CD4-positive, alpha-beta T cell (primary cell): Measurements from ENCODE around the gene GALM. TPM values are rescaled to one million over a fixed set of nuclear protein-coding genes. Genes with fewer than 3 reads are reported as not detected.

ENCODE experiments used
- ATAC-seq: fragments of 200-7000 bp; cut with Tn5 transposase; one replicate; pipeline ENCODE4 v1.10.0; 2022; ENCODE audit warnings: mild to moderate bottlenecking; ENCODE audit not compliant: poor library complexity
- CTCF ChIA-PET: fragments of 350-600 bp; sonication (Branson Sonifier 250); formaldehyde crosslinking; loops from one replicate; lab custom pipeline; 2021; ENCODE audit warnings: antibody characterized with exemption, inconsistent platforms; lab: Charles Lee
- POLR2A ChIA-PET: fragments of 350-600 bp; sonication (Branson Sonifier 250); formaldehyde crosslinking; loops from one replicate; lab custom pipeline; 2021; ENCODE audit warnings: antibody characterized with exemption, inconsistent platforms; lab: Charles Lee
- DNase-seq, 14 experiments: peaks; one replicate each; pipeline ENCODE4 v3.0.0-alpha.2; 2013 to 2020; ENCODE audit warnings: mixed read lengths in 2 of 14
- H3K27ac ChIP-seq, 2 donors: one replicate each; pipeline versions ENCODE4 v1.5.1 to v1.7.0; 2013; ENCODE audit warnings: low read length in 2 of 2, low read depth in 1 of 2, mild to moderate bottlenecking in 1 of 2
- H3K27me3 ChIP-seq, 2 experiments: 1 replicate in 1 of 2; 2 replicates in 1 of 2; pipeline versions ENCODE4 v1.6.1 to v1.7.0; 2013; ENCODE audit warnings: low read length in 2 of 2, control low read depth in 1 of 2, mild to moderate bottlenecking in 1 of 2, moderate library complexity in 1 of 2; ENCODE audit not compliant: insufficient read depth in 2 of 2, control insufficient read depth in 1 of 2
- H3K36me3 ChIP-seq: one replicate; pipeline ENCODE4 v1.6.1; 2013; ENCODE audit warnings: low read length, control low read depth; ENCODE audit not compliant: insufficient read depth
- H3K4me1 ChIP-seq: one replicate; pipeline ENCODE4 v1.6.1; 2013; ENCODE audit warnings: low read length, control low read depth; ENCODE audit not compliant: insufficient read depth
- H3K4me3 ChIP-seq: one replicate; pipeline ENCODE4 v1.5.1; 2013; ENCODE audit warnings: mild to moderate bottlenecking, low read length, moderate library complexity
- H3K9me3 ChIP-seq, 2 experiments: 1 replicate in 1 of 2; 2 replicates in 1 of 2; pipeline versions ENCODE4 v1.6.1 to v1.7.0; 2013; ENCODE audit warnings: low read length in 2 of 2, mild to moderate bottlenecking in 2 of 2, control low read depth in 1 of 2, moderate library complexity in 1 of 2; ENCODE audit not compliant: control insufficient read depth in 1 of 2, insufficient read depth in 1 of 2
- H3K27ac Mint-ChIP-seq: one replicate; pipeline ENCODE4 v1.8.0; 2020; ENCODE audit warnings: mixed read lengths
- H3K27me3 Mint-ChIP-seq: one replicate; pipeline ENCODE4 v1.8.0; 2021; ENCODE audit warnings: mixed read lengths
- H3K36me3 Mint-ChIP-seq: one replicate; pipeline ENCODE4 v1.8.0; 2021; ENCODE audit warnings: low read depth, mixed read lengths
- H3K4me1 Mint-ChIP-seq: one replicate; pipeline ENCODE4 v1.8.0; 2021; ENCODE audit warnings: low read depth, mixed read lengths
- H3K4me3 Mint-ChIP-seq: one replicate; pipeline ENCODE4 v1.8.0; 2020; ENCODE audit warnings: mild to moderate bottlenecking, mixed read lengths
- H3K9me3 Mint-ChIP-seq: one replicate; pipeline ENCODE4 v1.8.0; 2020; ENCODE audit warnings: mixed read lengths
- CTCF ChIP-seq: fragments of 200-600 bp; IDR thresholded peaks from one replicate; pipeline ENCODE4 v1.8.0; 2022; ENCODE audit warnings: antibody characterized with exemption, mild to moderate bottlenecking
- intact Hi-C, 2 experiments: fragments of 100-400 bp; cut with DNase I in 1 of 2; cut with micrococcal nuclease in 1 of 2; formaldehyde crosslinking; loops; one replicate each; pipeline versions ENCODE4 v1.15.1 to v1.9.0; 2023 to 2025; cut with DNase I, micrococcal nuclease
- total RNA-seq, 174 experiments: library from RNA in 2 of 174; stranded (reverse) in 2 of 174; gene quantifications; one replicate each; pipeline ENCODE4 v1.2.3 and lab custom pipeline; 2021 to 2026

GALM gene
- total RNA-seq, 2 experiments from 2014 or later = 5.9 to 7.0 TPM

GRCh38 chr2:38668092-38668491 lies 2.2 kb downstream of the GALM start:
- Mint-ChIP-seq H3K36me3 (peaks cover 23% of the 10 kb centered on the region), H3K4me3 (peak overlapping the region; percentile 80), H3K27me3 (no peaks in the 10 kb centered on the region), H3K9me3 (no peaks in the 10 kb centered on the region), H3K27ac (peak overlapping the region; percentile 81), H3K4me1 (peaks cover 82% of the 10 kb centered on the region)
- ATAC-seq (no peak), DNase-seq (no peak)
- Histone ChIP-seq H3K4me3 (peak overlapping the region; percentile 81), H3K27ac (peak overlapping the region; percentile 58 to 77), H3K4me1 (peaks cover 85% of the 10 kb centered on the region), H3K27me3 (no peaks in the 10 kb centered on the region), H3K9me3 (no peaks in the 10 kb centered on the region), H3K36me3 (no peaks in the 10 kb centered on the region)
- ChIA-PET POLR2A (interaction anchor here (0.9 to 5.8 kb wide), 13 partner anchors 9 to 83 kb away, joined by 3 to 71 read pairs (median 9); partner anchors contain the start of genes HNRNPLL and SRSF7), CTCF (interaction anchor here (1.1 to 5.3 kb wide), 5 partner anchors 14 to 87 kb away, joined by 3 to 36 read pairs (median 7); no protein-coding TSS in a partner anchor)
- intact Hi-C loops = no loop called here
- no peak for TF ChIP-seq CTCF

- no peak overlapping the region for H3K27ac ChIP-seq
- Mint-ChIP-seq H3K4me3 (peak overlapping the region; percentile 68), H3K27ac (peak overlapping the region; percentile 81), H3K36me3 (peaks cover 29% of the 10 kb centered on the region), H3K4me1 (peaks cover 82% of the 10 kb centered on the region), H3K9me3 (no peaks in the 10 kb centered on the region), H3K27me3 (no peaks in the 10 kb centered on the region)
- no peaks in the 10 kb centered on the region for H3K36me3 ChIP-seq
- H3K4me1 ChIP-seq = peaks cover 77% of the 10 kb centered on the region
- intact Hi-C loops = no loop called here
- DNase-seq (no peak), ATAC-seq (no peak)
- ChIA-PET CTCF (no interaction called here), POLR2A (interaction anchor here (0.9 to 5.8 kb wide), 2 partner anchors 37 to 66 kb away, joined by 3 to 71 read pairs; partner anchors contain the start of gene HNRNPLL)
- H3K27me3 ChIP-seq = no peaks in the 10 kb centered on the region
- peak overlapping the region; percentile 81 for H3K4me3 ChIP-seq
- no peaks in the 10 kb centered on the region for H3K9me3 ChIP-seq
- TF ChIP-seq CTCF = no peak
Observed at GRCh38 chr2:38668779-38669479, 3.0 kb downstream of the GALM start.

GRCh38 chr2:38671303-38671702 lies 5.4 kb downstream of the GALM start:
- Mint-ChIP-seq H3K4me1 (peaks cover 71% of the 10 kb centered on the region), H3K9me3 (no peaks in the 10 kb centered on the region), H3K4me3 (peak overlapping the region; percentile 59), H3K27ac (peak overlapping the region; percentile 61), H3K27me3 (no peaks in the 10 kb centered on the region), H3K36me3 (peaks cover 37% of the 10 kb centered on the region)
- Histone ChIP-seq H3K27ac (no peak overlapping the region), H3K27me3 (no peaks in the 10 kb centered on the region), H3K4me3 (no peak overlapping the region), H3K36me3 (peaks cover 10% of the 10 kb centered on the region), H3K9me3 (no peaks in the 10 kb centered on the region), H3K4me1 (peaks cover 69% of the 10 kb centered on the region)
- ChIA-PET CTCF (interaction anchor here (0.7 to 3.3 kb wide), 3 partner anchors 11 to 68 kb away, joined by 3 to 15 read pairs (median 4); no protein-coding TSS in a partner anchor), POLR2A (interaction anchor here (0.9 to 2.2 kb wide), 5 partner anchors 11 to 80 kb away, joined by 3 to 12 read pairs (median 8); partner anchors contain the start of genes HNRNPLL and SRSF7)
- ATAC-seq (no peak), DNase-seq (peak in 1 of 14 experiments; percentile 23)
- TF ChIP-seq CTCF = no peak
- intact Hi-C loops = no loop called here
